Colonic mucosa (tissue), 4 donors: ENCODE data around the gene TRIM8. TPM values are rescaled to one million over a fixed set of nuclear protein-coding genes. Genes with fewer than 3 reads are reported as not detected.
A peak's percentile ranks its signal among the peaks of the same experiment; 100 is the strongest.

Experiments used
- DNase-seq: peaks from one replicate; pipeline ENCODE4 v3.0.0-alpha.2; 2020
- H3K27ac ChIP-seq: fragments of 200-600 bp; one replicate; pipeline ENCODE4 v1.8.0; 2021
- H3K27me3 ChIP-seq: fragments of 200-600 bp; one replicate; pipeline ENCODE4 v1.8.0; 2021
- H3K36me3 ChIP-seq: fragments of 200-600 bp; one replicate; pipeline ENCODE4 v1.8.0; 2021
- H3K4me1 ChIP-seq: fragments of 200-600 bp; one replicate; pipeline ENCODE4 v1.8.0; 2021; ENCODE audit warnings: mild to moderate bottlenecking
- H3K4me3 ChIP-seq: fragments of 200-600 bp; one replicate; pipeline ENCODE4 v1.8.0; 2021
- H3K9ac ChIP-seq, 2 donors: one replicate each; pipeline ENCODE4 v1.7.0; 2013; ENCODE audit warnings: control low read depth in 2 of 2, low read depth in 2 of 2, low read length in 2 of 2
- H3K9me3 ChIP-seq: fragments of 200-600 bp; one replicate; pipeline ENCODE4 v1.8.0; 2021
- CTCF ChIP-seq: fragments of 200-600 bp; IDR thresholded peaks from one replicate; pipeline ENCODE4 v1.8.0; 2022; ENCODE audit warnings: antibody characterized with exemption, mild to moderate bottlenecking
- intact Hi-C: fragments of 100-400 bp; cut with DNase I; formaldehyde crosslinking; loops from one replicate; pipeline ENCODE4 v1.14.1; 2022
- total RNA-seq, 2 donors: library from RNA; stranded (reverse); fragmentation: NEBNext Ultra II Directional in 1 of 2; extraction: Animal tissue kit (Norgen Biotek cat#: 25700) in 1 of 2; gene quantifications; one replicate each; pipeline ENCODE4 v1.2.1, GENCODE V29; 2021
- donor health status: healthy.
- donor health status: DM: no; HTN: no; CAD: no.
- donor health status: DM: no; HTN: no; CAD: no.

The TRIM8 gene
- total RNA-seq, 2 donors from 2014 or later = 64.9 to 79.6 TPM

DNA sequence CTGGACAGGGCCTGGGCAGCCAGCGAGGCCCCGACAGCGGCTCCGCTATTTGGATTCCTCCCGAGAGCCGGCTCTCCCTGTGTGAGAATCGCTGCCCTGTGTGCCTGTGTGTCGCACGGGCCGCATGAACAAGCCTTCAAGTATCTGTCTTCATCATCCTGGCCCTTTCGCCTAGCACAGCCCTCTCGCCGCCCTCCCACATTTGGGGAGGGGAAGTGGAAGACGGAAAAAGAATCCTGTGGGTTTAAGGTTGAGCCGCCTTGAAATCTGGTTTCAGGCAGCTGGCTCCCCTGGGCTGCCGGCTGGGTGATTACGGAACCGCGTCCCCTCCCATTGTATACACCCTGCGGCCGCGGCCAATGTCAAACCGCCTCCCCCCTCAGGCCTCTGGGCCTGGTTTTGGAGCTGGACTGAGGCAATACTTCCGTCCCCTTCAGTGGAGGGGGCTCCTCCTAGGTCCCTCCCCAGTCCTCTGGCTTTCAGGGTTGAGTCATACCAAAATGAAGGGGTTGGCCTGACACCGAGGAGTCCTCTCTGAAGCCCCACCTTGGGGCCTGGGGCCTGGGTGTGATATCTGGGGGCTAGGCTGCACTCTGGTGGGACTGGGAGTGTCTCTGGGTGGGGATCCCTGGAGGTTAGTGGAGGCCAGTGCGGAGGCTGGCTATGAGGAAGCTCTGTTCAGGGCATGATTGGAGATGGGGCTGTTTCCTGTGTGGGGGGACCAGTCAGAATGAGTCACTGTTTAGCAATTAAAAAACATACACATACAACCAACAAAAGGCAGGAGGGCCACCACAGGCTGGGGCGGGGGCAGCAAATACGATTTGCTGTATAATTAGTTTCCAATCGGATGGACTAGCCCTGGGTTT is 1.7 kb downstream of the TRIM8 start:
- intact Hi-C loops = no loop called here
- TF ChIP-seq CTCF = no peak
- Histone ChIP-seq H3K9me3 (no peaks in the 10 kb centered on the region), H3K4me1 (peaks cover 29% of the 10 kb centered on the region), H3K27ac (peak overlapping the region; percentile 99), H3K36me3 (no peaks in the 10 kb centered on the region), H3K9ac (peak overlapping the region; percentile 71 to 100), H3K4me3 (peak overlapping the region; percentile 86), H3K27me3 (no peaks in the 10 kb centered on the region)
- peak; percentile 91 for DNase-seq

DNA sequence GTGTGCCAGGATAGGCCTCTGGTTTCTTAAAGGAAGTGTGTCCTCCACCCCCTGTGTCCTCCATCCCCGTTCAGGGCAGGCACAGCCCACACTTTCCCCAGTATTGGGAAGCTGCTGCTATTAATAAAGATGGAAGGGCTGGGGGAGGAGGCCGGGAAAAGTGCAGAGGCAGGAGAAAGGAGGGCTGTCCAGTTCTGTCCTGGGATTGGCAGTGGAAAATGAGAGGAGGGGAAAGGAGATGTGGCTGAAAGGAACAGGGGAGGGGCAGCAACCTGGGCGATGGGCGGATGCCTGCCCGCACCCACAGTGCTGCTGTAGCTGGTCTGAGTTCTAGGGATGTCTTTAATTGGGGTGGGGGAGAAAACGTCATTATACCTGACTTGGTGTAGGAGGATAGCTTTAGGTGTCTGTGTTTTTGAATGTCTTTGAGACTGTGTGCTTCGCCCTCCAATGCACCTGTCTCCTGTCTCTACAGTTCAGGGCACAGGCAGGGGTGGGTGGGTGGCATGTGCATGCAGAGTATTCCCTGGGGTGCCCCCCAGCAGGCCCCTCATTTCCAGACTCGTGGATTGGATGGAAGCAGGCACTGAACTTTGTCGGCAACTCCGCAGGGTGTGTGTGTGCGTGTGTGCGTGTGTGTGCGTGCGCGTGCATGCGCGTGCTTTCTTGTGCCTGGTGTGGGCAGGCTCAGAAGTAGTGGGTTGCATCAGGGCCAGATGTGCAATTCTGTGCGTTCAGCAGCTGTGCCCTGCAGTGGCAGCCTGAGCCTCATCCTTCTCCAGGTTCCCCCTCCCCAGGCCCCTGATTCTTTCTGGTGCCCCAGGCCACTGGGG is 2.5 kb downstream of the TRIM8 start:
- DNase-seq = peak; percentile 63
- peak overlapping the region; percentile 99 for H3K27ac ChIP-seq
- H3K36me3 ChIP-seq = no peaks in the 10 kb centered on the region
- TF ChIP-seq CTCF = no peak
- H3K4me3 ChIP-seq = peak overlapping the region; percentile 86
- intact Hi-C loops = no loop called here
- peaks cover 35% of the 10 kb centered on the region for H3K4me1 ChIP-seq
- H3K9ac ChIP-seq = peak overlapping the region; percentile 71 to 100
- no peaks in the 10 kb centered on the region for H3K27me3 ChIP-seq
- H3K9me3 ChIP-seq = no peaks in the 10 kb centered on the region

GRCh38 chr10:102647443-102648268 is 3.4 kb downstream of the TRIM8 start:
- Histone ChIP-seq H3K4me1 (peaks cover 35% of the 10 kb centered on the region), H3K9ac (peak overlapping the region; percentile 60 to 100), H3K27me3 (no peaks in the 10 kb centered on the region), H3K36me3 (no peaks in the 10 kb centered on the region), H3K27ac (peak overlapping the region; percentile 99), H3K9me3 (no peaks in the 10 kb centered on the region), H3K4me3 (peak overlapping the region; percentile 86)
- no peak for TF ChIP-seq CTCF
- intact Hi-C loops = no loop called here
- DNase-seq = no peak

GRCh38 chr10:102648269-102648888 is 4.1 kb downstream of the TRIM8 start:
- TF ChIP-seq CTCF = no peak
- H3K4me1 ChIP-seq = peaks cover 35% of the 10 kb centered on the region
- no peaks in the 10 kb centered on the region for H3K27me3 ChIP-seq
- peak overlapping the region; percentile 5 for H3K4me3 ChIP-seq
- no peaks in the 10 kb centered on the region for H3K9me3 ChIP-seq
- no peak for DNase-seq
- peak overlapping the region; percentile 31 to 100 for H3K9ac ChIP-seq
- peak overlapping the region; percentile 11 for H3K27ac ChIP-seq
- intact Hi-C loops = no loop called here
- no peaks in the 10 kb centered on the region for H3K36me3 ChIP-seq
